GM19397 (cell line): ENCODE data around the gene SH3RF1.

Source experiments
- ATAC-seq: cut with Tn5 transposase; IDR thresholded peaks from one replicate; pipeline ENCODE4 v1.9.1; 2021; ENCODE audit warnings: mild to moderate bottlenecking, moderate library complexity; ENCODE audit not compliant: unreplicated experiment

Gene SH3RF1

DNA sequence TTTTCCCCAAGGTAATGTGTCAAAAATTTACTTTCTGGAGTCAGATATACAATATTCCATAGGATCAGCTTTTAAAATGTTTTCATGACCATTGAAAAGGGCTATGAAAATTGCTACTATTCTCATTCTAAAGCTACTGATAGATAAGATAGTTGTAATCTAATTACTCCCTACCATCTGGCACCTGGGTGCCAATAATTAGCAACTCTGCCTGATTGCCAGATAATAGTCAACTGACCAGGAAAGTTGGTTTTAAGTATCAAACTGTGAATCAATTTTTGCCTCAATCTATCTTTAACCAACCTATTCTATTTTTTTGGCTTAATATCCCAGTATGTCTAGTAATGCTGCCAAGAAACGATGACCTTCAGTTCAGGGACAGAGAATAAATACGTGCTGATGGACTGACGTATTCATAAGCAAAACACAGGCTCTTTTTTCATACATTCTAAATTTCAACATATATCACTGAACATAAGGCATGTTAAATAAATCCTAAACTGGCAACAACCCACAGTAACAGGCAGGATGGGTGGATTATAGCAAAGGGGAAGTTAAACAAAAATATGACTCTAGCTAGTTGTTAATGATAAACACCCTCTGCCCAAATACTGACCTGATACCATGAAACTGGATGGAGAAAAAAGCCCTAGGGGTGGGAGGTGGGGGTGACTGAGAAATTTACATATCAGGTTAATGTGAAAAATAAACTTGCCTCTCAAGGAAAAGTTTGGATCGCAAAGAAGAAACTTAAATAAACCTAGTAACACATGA is 18.2 kb downstream of the SH3RF1 start:
- ATAC-seq, result peak; percentile 55

DNA sequence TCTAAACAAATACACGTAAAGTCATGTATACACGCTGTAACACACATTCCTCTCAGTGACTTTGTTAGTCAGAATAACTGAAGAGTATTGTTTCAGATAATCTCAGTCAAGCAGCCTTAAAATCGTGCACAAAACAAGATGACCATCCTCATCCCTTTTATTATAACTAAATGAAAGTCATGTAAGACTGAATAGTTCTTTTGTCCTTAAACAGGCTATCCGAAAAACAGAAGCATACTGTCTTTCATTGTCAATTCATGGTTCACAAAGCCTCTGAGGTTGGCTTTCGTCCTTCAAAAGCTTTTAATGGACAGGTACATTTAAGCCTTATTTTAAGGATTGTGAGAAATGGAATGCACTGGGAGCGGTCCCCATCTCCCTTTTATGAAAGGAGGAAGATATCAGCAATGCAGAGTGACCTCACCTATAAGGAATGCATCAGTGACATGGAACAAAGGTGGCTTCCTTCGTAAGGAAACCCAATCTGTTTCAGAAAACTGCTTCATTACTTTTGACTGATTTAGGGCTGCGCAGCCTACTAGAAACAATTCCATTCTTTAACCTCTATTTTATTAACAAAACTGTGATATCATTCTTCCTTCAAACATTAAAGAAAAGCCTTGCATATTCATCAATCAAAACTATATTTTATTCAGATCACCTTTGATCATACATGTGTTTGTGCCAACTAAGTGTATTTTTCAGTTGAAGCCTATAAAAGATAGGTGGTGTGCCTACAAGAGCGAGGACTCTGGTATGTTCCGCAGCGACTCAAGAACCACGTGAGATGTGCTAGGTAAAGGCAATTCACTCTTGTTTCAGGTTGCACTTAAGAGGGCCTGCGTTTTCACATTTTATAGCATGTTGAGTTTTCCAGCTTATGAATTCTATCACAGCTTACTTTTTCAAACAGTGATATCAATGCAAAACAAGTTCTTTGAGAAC is 19.2 kb downstream of the SH3RF1 start:
- no peak for ATAC-seq

DNA sequence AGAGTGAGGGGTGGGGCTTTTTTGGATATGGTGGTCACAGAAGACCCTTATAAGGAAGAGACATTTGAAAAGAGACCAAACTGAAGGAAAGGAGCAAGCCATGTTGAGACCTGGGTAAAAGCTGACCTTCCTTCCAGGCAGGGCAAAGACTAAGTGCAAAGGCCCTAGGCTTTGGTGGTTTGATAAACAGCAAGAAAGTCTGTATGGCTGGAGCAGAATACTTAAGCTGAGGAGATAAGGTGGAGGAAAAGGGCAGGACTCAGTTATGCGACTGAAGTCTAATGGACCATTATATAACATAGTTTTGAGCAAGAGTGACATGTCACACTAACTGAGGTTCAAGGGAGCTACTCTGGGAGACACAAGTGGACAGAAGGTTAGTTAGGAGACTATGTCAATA is 20.0 kb downstream of the SH3RF1 start:
- no peak for ATAC-seq

DNA sequence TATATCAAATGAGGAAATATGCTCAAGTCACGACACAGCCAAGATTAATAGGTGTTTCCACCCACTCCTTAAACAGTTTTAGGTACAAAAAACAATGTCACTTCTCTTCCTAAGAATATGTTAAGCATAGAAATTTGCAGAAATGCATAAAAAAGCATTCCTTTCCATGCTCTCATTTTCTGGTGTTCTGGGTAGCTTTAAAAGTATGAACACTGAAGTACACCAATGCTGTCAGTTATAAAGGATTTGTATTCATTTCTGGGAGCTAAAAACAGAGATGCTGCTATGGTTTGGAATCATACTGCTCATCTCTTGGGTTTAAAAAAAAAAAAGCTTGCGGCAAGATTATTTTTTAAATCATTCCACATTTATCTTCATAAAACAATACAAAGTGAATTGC is 20.8 kb downstream of the SH3RF1 start:
- ATAC-seq, result no peak

DNA sequence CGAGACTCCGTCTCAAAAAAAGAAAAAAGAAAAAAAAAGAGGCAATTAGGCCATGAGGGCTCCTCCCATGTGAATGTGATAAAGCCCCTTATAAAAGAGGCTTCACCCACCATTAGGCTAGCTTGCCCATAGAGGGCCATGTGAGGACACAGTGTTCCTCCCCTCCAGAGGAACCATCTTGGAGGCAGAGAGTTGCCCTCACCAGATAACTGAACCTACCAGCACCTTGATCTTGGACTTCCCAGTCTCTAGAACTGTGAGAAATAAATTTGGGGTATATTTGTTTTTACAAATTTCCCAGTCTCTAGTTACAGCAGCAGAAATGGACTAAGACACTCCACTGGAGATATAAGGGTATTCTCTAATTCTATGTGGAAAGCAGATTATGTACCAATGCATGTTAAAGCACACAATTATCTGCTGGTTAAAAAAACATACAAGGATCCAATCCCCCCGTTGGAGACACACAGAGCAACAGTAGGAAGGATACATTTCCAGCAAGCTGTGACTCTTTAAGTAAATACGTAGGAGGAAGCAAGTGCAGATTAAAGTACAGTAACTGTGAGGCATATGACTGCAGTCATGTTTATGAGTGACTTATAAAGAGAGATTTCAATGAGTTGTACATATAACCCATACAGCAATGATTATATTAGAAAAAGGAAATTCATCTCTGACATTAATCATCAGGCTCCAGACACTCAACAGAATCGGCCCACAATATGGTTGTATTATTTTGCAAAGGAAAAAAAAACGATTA is 21.4 kb downstream of the SH3RF1 start:
- peak; percentile 52 for ATAC-seq

DNA sequence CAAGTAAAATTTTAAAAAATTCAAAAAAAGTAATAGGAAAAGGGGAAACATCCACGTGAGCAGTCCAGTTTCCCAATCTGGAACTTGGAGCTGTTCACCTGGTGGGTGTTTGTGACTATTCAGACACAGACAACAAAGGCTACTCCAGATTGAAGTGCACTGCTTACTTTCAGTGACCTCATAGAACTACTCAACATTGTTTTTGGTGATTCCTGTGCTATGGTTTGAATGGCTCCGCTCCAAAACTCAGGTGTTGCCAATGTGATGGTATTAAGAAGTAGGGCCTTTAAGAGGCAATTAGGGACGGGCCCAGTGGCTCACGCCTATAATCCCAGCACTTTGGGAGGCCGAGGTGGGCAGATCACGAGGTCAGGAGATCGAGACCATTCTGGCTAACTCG is 22.1 kb downstream of the SH3RF1 start:
- ATAC-seq, result no peak

DNA sequence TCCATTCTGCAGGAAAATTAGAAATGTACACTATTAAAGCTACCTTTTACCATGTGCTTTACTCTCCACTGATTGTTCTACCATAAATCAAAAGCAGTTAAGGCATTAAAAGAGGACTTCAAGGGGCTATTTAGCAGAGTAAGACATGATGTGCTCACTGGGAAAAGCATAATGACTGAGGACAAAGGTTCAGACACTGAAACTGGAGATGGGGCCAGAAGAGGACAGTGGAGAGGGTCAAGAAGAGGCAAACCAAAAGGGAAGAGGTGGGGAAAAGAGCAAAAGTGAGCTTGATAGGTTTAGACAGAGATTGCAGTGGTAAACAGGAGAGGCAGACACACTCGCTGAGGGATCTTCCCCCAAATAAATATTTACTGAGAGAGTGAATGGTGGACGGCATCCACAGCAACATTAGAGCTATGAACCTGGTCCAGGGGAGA is 23.8 kb downstream of the SH3RF1 start:
- ATAC-seq, result no peak

DNA sequence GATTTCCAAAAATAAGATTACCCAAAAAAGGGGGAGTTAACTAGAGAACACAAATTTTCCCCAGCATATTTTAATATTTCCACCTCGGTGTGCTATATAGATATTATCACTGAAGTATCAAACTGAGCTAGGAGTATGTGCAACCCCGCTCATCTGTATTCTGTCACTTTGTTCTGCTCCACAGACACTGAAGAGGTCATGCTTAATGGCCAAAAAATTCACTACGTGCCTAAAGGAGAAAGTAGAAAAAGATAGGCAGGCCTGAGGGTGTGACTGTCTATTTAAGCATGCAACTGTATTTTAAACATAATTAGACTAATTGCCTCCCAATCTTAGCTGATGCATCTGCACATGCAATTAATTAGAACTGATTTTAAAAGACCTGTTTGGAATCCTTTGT is 24.5 kb downstream of the SH3RF1 start:
- ATAC-seq, result no peak

DNA sequence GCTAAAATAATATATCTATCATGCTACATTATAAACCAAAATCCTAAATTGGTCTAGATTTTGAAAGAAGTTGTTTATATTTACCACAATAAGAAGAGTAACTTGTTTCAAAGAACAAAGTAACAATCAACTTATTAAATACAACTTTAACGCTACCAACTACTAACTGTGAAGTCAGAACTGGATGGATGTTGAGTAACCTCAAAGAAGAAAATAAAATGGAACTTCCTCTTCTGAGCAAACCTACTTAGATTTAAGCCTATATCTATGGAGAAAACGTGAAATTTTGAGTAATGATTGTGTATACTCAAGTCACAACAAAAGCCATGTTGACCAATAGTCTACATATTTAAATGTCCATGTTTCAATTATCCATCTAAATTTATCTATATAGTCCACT is 25.7 kb downstream of the SH3RF1 start:
- ATAC-seq, result no peak

DNA sequence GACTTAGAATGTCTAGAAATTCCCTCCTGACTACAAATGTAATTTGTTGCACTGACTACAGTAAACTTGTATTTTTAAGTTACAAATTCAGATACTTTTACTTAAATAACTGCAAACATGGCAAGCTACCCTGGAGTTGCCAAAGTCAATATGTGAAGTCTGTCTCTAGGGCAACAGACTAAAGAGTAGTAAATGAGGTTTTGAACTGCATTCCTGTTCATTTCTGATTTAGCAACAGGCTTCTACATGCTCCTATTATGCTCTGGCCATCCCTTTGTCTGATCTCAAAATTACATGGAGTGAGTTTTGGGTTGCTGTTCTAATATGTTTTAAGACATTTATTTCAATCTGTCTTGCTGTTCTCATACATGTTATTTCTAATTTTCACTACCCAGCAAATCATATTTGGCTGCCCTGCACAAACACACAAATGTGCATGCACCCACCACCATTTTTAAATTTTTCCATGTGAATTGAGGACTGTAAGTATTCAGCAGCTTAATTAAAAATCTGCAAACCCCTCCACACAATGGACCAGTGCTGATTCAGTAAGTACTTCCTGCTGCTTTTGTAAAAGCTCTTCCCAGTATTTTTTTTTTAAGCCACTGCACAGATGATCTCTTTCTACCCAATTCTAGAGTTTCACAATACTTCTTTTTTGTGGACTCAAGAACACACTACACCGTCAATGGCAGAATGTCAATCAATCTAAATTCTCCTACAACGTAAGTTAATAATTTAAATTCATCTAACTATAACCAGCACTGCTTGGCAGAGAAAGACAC is 26.7 kb downstream of the SH3RF1 start:
- ATAC-seq, result no peak

DNA sequence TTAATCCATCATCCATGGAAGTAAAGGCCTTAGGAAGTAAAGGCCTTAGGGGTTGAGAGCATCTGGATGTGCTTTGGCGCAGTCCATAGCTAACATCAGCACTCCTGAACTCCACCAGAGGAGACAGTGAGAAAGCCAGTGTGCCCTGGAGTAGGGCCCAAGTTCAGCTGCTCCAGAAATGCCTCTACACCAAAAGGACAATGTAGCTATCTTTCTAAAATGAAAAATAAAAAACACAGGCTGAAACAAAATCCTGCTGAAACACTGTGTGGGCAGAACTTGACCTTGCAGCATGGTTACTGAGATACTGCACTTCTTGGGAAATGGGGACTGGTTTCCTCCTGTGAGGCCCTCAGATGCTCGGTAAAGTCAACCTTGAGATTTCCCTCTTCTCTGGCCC is 29.3 kb downstream of the SH3RF1 start:
- no peak for ATAC-seq

DNA sequence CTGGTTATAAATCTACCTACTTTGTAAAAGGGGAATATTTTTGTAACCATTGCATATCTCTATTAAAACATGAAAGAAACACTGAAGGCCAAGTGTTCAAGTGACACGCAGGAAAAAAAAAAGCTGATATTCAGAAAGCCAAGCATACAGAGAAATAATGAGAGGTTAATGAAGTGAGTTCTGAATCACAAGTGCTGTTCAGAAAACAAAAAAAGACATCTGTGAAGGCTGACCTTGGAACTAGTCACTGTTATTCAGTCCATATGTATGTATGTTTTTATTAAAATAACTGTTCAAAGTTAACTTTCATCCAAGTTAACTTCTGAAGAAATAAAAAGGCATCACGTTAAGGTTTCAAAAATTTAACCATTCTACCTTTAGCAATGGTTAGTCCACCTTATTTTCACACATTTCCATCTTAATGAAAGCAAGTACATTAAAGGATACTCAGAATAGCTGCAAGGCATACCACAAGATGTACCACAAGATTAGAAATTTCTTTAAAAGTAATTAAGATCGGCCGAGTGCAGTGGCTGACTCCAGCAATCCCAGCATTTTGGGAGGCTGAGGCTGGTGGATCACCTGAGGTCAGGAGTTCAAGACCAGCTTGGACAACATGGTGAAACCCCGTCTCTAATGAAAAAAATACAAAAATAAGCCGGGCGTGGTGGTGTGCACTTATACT is 31.4 kb downstream of the SH3RF1 start:
- ATAC-seq, result no peak

DNA sequence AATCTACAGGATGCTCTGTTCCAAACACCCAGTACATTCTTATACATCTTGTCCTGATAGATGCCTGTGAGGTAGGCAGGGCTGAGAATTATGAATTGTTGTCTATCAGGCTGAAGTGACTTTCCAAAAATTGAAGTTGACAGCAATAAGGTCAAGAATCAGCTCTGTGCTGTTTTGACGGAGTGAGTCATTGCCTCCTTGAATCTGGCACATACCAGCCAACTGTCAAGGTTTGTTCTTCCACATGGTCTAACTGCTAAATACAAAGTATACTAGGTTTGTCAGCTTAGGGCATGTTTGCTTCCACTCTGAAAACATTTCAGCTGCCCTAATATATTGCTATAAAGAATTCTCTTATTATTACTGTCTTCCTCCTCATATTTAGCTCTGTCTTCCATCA is 32.3 kb downstream of the SH3RF1 start:
- ATAC-seq, result no peak

DNA sequence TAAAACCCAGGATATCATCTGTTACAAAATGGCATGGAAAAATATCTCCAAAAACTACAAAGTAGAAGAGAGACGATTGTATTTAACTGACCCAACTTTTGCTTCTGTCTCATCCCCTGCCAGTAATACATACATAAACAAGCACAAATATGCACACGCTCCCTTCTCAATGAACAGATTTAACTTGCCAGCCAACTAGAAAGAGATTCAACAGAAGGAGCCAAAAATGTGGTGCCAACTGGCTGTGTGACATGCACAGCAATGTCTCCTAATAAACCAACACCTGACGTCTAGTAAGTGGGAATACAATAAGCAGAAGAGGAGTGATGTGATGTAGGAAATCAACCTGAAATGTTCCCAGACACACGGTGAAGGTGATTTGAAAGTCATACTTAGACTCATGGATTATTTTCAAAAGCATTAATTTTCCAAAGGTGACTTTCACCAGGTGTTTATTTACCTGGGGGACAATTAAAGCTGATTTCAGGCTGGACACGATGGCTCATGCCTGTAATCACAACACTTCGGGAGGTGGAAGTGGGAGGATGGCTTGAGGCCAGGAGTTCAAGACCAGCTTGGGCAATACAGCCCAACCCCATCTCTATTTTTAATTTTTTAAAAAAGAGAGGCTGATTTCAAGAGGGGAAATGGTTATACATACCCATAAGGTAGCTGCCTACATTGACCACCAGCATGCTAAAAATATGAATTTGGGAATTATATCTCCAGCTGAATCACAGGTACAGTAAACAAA is 33.7 kb downstream of the SH3RF1 start:
- ATAC-seq, result no peak

DNA sequence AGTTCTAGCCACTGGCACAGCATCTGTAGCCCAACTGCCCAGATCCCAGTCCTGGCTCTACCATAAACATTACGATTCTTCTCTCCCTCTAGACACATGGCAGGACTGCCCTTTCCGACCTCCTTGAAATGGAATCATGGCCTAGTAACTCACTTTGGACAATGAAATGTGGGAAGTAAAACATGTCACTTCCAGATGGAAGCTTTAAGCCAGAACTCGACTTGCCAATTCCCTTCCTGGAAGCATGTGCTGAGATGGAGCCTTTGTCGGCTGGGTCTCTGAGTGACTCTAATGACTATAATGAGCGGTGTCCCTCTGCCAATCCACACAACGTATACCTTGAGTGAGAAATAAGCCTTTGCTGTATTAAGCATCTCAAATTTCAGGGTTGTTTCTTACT is 34.7 kb downstream of the SH3RF1 start:
- ATAC-seq, result no peak

DNA sequence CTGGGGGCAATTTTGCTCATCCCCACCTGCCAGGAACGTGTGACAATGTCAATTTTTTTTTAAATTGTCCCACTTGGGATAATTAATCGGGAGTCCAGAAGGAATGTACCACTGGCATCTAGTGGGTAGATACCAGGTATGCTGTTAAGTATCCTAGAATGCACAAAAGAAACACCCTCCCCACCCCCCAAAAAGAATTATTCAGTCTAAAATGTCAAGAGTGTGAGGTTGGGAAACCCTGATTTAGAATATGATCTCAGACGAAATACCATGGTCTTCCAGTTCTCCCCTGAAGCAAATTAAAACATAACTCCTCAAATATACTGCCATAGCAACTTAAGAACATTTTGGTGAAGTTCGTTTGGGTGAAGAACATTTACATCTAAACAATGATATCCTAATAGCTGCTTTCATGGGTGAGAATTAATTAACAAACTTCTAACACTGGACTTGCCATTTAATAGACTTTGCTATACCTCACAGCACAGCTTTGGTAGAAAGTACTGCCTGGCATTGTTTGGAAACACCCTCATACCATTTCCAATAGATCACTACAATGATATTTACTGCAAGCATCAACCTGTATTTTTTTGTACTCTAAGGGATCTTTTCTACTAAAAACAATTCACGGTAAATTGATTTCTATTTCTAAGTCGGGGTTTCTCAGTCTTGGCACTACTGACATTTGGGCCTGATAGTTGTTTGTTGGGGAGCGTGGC is 36.5 kb downstream of the SH3RF1 start:
- no peak for ATAC-seq

DNA sequence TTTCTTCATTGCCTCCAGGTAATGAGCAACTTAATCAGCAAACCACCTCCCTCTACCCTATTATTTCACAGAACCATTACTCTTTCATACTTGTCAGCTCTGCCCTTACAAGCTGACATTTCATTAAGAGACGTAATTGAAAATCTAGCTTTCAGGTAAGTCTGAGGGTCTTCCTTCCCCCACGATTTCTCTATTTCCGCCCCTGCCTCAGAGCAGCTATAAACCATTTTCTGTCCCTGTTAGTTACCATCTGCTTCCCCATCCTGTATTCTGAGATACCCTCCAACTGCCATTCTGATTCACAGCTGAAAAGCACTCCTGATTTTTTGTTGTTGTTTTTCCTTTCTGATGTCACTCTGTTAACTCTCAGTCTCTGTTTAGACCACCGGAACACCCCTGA is 37.1 kb downstream of the SH3RF1 start:
- no peak for ATAC-seq

DNA sequence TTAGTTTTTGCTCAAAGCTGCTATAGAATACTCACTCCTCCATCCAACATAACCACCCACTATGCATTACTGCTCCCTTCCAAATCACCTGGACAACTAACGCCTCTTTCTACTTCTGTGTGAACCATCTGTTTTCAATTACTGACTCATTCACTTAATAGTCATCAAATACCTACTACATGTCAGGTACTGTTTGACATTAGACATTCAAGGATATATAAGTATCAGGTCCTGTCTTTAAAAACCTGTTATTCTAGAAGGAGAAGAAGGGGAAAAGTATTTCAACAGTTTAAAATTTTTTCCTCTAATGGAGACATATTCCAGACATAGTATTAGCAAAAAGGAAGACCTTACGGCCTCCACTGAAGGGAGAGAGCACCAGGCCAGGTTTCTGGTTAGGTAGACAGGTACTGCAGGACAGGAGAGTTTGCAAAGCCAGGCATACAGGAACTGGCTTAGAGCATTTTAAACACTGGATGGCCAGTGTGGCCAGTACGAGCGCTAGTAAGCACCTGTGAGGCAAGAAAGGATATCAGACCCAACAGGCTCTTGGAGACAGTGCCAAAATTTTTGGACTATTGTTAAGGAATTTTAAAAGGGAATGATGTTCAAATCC is 39.0 kb downstream of the SH3RF1 start:
- no peak for ATAC-seq
